Measurements from ENCODE around the gene FAM47E.

GRCh38 chr4:76235915-76236314 lies 15.6 kb upstream of the FAM47E start:
- TF ChIP-seq RAD21 (IDR thresholded peaks at IDR 0.05) (peak in 1 of 2 donors; percentile 7), CTCF (IDR thresholded peaks at IDR 0.05; ENCODE audit: low read depth, low read length, missing input control) (no peak), REST (IDR thresholded peaks at IDR 0.05) (no peak), TAF1 (conservative IDR thresholded peaks at IDR 0.05) (no peak), JUND (IDR thresholded peaks at IDR 0.05) (peak in 1 of 2 donors; percentile 24), YY1 (IDR thresholded peaks at IDR 0.05) (no peak), ATF3 (IDR thresholded peaks at IDR 0.05) (no peak), EGR1 (IDR thresholded peaks at IDR 0.05; ENCODE audit: low read depth in 2 of 2) (no peak), HNF4A (conservative IDR thresholded peaks at IDR 0.05) (peak; percentile 10 to 30), RXRA (IDR thresholded peaks at IDR 0.05) (no peak), SP1 (IDR thresholded peaks at IDR 0.05) (peak; percentile 34), MAX (IDR thresholded peaks at IDR 0.05) (no peak), HNF4G (IDR thresholded peaks at IDR 0.05) (no peak), FOXA1 (IDR thresholded peaks at IDR 0.05) (no peak)

Data from liver (tissue), 3 donors.